ENCODE measurements around the gene DDAH2.

The DDAH2 gene

GRCh38 chr6:31744422-31744821 is 15.3 kb upstream of the DDAH2 start:
- no peak for DNase-seq (ENCODE audit: low spot score)
- in situ Hi-C loops (cut with MboI; ENCODE audit: low pct_unique_long_range_greater_than_20kb, low sequenced_read_pairs, unreplicated experiment) = no loop called here
- TF ChIP-seq, protein P1, sequence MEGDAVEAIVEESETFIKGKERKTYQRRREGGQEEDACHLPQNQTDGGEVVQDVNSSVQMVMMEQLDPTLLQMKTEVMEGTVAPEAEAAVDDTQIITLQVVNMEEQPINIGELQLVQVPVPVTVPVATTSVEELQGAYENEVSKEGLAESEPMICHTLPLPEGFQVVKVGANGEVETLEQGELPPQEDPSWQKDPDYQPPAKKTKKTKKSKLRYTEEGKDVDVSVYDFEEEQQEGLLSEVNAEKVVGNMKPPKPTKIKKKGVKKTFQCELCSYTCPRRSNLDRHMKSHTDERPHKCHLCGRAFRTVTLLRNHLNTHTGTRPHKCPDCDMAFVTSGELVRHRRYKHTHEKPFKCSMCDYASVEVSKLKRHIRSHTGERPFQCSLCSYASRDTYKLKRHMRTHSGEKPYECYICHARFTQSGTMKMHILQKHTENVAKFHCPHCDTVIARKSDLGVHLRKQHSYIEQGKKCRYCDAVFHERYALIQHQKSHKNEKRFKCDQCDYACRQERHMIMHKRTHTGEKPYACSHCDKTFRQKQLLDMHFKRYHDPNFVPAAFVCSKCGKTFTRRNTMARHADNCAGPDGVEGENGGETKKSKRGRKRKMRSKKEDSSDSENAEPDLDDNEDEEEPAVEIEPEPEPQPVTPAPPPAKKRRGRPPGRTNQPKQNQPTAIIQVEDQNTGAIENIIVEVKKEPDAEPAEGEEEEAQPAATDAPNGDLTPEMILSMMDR (IDR thresholded peaks at IDR 0.05; ENCODE audit: extremely low read depth, insufficient read depth, missing control alignments) = no peak

- DNase-seq (ENCODE audit: low spot score) = no peak
- TF ChIP-seq, protein P1 (IDR thresholded peaks at IDR 0.05; ENCODE audit: extremely low read depth, insufficient read depth, missing control alignments) = no peak
- in situ Hi-C loops (cut with MboI; ENCODE audit: low pct_unique_long_range_greater_than_20kb, low sequenced_read_pairs, unreplicated experiment) = no loop called here
Measured at GRCh38 chr6:31742894-31743293, 13.8 kb upstream of the DDAH2 start.

DNA sequence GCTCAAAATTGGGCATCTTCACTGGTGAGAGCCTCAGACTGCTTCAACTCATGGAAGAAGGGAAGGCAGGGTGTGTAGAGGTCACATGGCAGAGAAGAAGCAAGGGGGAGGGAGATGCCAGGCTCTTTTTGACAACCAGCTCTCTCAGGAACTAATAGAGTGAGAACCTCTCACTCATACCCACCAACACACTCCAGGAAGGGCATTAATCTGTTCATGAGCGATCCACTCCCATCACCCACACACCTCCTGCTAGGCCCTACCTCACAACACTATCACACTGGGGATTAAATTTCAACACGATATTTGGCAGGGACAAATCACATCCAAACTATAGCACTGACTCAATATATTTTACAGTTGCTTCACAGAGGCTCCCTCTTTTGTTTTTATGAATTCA is 12.7 kb upstream of the DDAH2 start:
- DNase-seq (ENCODE audit: low spot score) = no peak
- TF ChIP-seq, protein P1 (IDR thresholded peaks at IDR 0.05; ENCODE audit: extremely low read depth, insufficient read depth, missing control alignments) = no peak
- in situ Hi-C loops (cut with MboI; ENCODE audit: low pct_unique_long_range_greater_than_20kb, low sequenced_read_pairs, unreplicated experiment) = no loop called here

GRCh38 chr6:31740397-31741223 is 11.5 kb upstream of the DDAH2 start:
- in situ Hi-C loops (cut with MboI; ENCODE audit: low pct_unique_long_range_greater_than_20kb, low sequenced_read_pairs, unreplicated experiment) = no loop called here
- TF ChIP-seq, protein P1 (IDR thresholded peaks at IDR 0.05; ENCODE audit: extremely low read depth, insufficient read depth, missing control alignments) = no peak
- DNase-seq (ENCODE audit: low spot score) = no peak

DNA sequence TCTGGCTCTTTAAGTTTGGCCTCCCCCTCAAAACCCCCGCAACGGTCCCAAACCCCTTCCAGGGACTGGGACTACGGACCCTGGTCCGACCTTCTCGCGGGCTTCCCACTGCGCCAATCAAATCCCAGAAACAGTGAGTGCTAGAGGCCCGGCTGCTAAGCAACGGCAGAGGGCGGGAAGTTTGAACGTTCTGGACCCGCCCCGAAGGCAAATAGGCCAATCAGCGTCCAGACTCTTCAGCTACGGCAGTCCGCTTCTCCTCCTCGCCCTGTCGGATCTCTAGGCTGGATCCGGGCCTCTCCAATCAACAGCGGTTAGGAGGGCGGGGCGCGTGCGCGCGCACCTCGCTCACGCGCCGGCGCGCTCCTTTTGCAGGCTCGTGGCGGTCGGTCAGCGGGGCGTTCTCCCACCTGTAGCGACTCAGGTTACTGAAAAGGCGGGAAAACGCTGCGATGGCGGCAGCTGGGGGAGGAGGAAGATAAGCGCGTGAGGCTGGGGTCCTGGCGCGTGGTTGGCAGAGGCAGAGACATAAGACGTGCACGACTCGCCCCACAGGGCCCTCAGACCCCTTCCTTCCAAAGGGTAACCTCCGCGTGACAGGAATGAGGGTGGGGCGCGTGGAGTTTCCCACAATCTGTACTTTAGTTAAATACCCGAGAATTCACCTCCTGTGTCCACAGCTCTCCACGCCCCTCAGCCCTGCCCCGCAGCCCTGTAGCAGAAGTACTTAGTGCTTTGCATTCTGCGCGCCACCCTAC is 10.7 kb upstream of the DDAH2 start, which contains the start of gene MSH5:
Gene MSH5 (plus strand): TSS at position 367 of the 758 bp plus-strand sequence. CDS start 462 bp downstream, outside the sequence.
- in situ Hi-C loops (cut with MboI; ENCODE audit: low pct_unique_long_range_greater_than_20kb, low sequenced_read_pairs, unreplicated experiment) = no loop called here
- TF ChIP-seq, protein P1 (IDR thresholded peaks at IDR 0.05; ENCODE audit: extremely low read depth, insufficient read depth, missing control alignments) = no peak
- peak; percentile 98 for DNase-seq (ENCODE audit: low spot score)

- peak; percentile 82 for DNase-seq (ENCODE audit: low spot score)
- in situ Hi-C loops (cut with MboI; ENCODE audit: low pct_unique_long_range_greater_than_20kb, low sequenced_read_pairs, unreplicated experiment) = no loop called here
- TF ChIP-seq, protein P1 (IDR thresholded peaks at IDR 0.05; ENCODE audit: extremely low read depth, insufficient read depth, missing control alignments) = no peak
Measured at GRCh38 chr6:31737991-31738979, 9.2 kb upstream of the DDAH2 start.
